ENCODE measurements around the gene CCL15.

Gene CCL15

GRCh38 chr17:35991075-35991474 is 10.3 kb downstream of the CCL15 start:
- no peak for DNase-seq (ENCODE audit: low read depth)

- no peak for DNase-seq (ENCODE audit: low read depth)
These were observed 13.2 kb downstream of the CCL15 start for GRCh38 chr17:35988164-35988563.

GRCh38 chr17:35986643-35987042 is 14.7 kb downstream of the CCL15 start, which contains the start of gene CCL14:
Gene CCL14 (minus strand): TSS chr17:35986729. CDS start chr17:35986649, 80 bp downstream.
- DNase-seq (ENCODE audit: low read depth) = no peak

- no peak for DNase-seq (ENCODE audit: low read depth)
These were observed 17.2 kb downstream of the CCL15 start for GRCh38 chr17:35984140-35984539.

GRCh38 chr17:35982409-35983191 is 18.8 kb downstream of the CCL15 start:
- DNase-seq (ENCODE audit: low read depth) = no peak

- DNase-seq (ENCODE audit: low read depth) = no peak
These were observed 19.4 kb downstream of the CCL15 start for GRCh38 chr17:35981908-35982330.

GRCh38 chr17:35981246-35981645 is 20.1 kb downstream of the CCL15 start, which contains the start of gene CCL16:
Gene CCL16 (minus strand): TSS chr17:35981497. CDS start chr17:35981420, 77 bp downstream.
- DNase-seq (ENCODE audit: low read depth) = no peak

GRCh38 chr17:35978346-35978745 is 23.0 kb downstream of the CCL15 start:
- DNase-seq (ENCODE audit: low read depth) = no peak

- no peak for DNase-seq (ENCODE audit: low read depth)
These were observed 23.8 kb downstream of the CCL15 start for GRCh38 chr17:35977509-35977908.

GRCh38 chr17:35973333-35974260 is 27.8 kb downstream of the CCL15 start:
- DNase-seq (ENCODE audit: low read depth) = no peak

- no peak for DNase-seq (ENCODE audit: low read depth)
These were observed 28.4 kb downstream of the CCL15 start for GRCh38 chr17:35972945-35973332.

GRCh38 chr17:35972535-35972934 is 28.8 kb downstream of the CCL15 start:
- DNase-seq (ENCODE audit: low read depth) = no peak

- DNase-seq (ENCODE audit: low read depth) = no peak
These were observed 29.3 kb downstream of the CCL15 start for GRCh38 chr17:35972066-35972465.

- DNase-seq (ENCODE audit: low read depth) = peak; percentile 32
These were observed 31.6 kb downstream of the CCL15 start for GRCh38 chr17:35969558-35970380.

GRCh38 chr17:35968520-35969054 is 32.8 kb downstream of the CCL15 start:
- DNase-seq (ENCODE audit: low read depth) = no peak

- DNase-seq (ENCODE audit: low read depth) = no peak
These were observed 36.1 kb downstream of the CCL15 start for GRCh38 chr17:35965272-35965671.

GRCh38 chr17:35963663-35964062 is 37.7 kb downstream of the CCL15 start:
- DNase-seq (ENCODE audit: low read depth) = no peak

GRCh38 chr17:35953720-35954119 is 47.6 kb downstream of the CCL15 start:
- DNase-seq (ENCODE audit: low read depth) = no peak

- no peak for DNase-seq (ENCODE audit: low read depth)
These were observed 52.0 kb downstream of the CCL15 start for GRCh38 chr17:35949401-35949800.

GRCh38 chr17:35948092-35948491 is 53.3 kb downstream of the CCL15 start:
- DNase-seq (ENCODE audit: low read depth) = no peak

Data from HS-5 (cell line).